Stomach (tissue), 9 donors: ENCODE measurements around the gene ELL2. TPM values are rescaled to one million over a fixed set of nuclear protein-coding genes. Genes with fewer than 3 reads are reported as not detected.

Source experiments
- DNase-seq, 2 donors: peaks; one replicate each; pipeline versions ENCODE4 v3.0.0 to v3.0.0-alpha.2; 2013 to 2019
- H3K27ac ChIP-seq, 5 donors: fragments of 200-600 bp in 4 of 5; sonication (generic) in 4 of 5; one replicate each; pipeline ENCODE4 v1.5.1; 2013 to 2019; ENCODE audit warnings: mild to moderate bottlenecking in 1 of 5, moderate library complexity in 1 of 5
- H3K27me3 ChIP-seq, 3 donors: fragments of 200-600 bp; sonication (generic); one replicate each; pipeline ENCODE4 v1.5.1; 2017 to 2019; ENCODE audit warnings: mixed run types in 1 of 3
- H3K36me3 ChIP-seq, 4 donors: fragments of 200-600 bp; sonication (generic); 1 replicate in 3 of 4; 2 replicates in 1 of 4; pipeline ENCODE4 v1.5.1; 2016 to 2019
- H3K4me1 ChIP-seq, 4 donors: fragments of 200-600 bp; sonication (generic); one replicate each; pipeline ENCODE4 v1.5.1; 2016 to 2019
- H3K4me3 ChIP-seq, 4 donors: fragments of 200-600 bp; sonication (generic) in 3 of 4; one replicate each; pipeline ENCODE4 v1.5.1; 2016 to 2019; ENCODE audit warnings: mild to moderate bottlenecking in 1 of 4
- H3K9me3 ChIP-seq, 4 donors: fragments of 200-600 bp; sonication (generic); one replicate each; pipeline ENCODE4 v1.5.1; 2016 to 2019
- EP300 ChIP-seq: sonication (generic); formaldehyde crosslinking; IDR thresholded peaks from one replicate; pipeline ENCODE4 v1.6.1; 2017; ENCODE audit warnings: antibody characterized with exemption
- POLR2A ChIP-seq, 4 donors: fragments of 450-650 bp; IDR thresholded peaks; one replicate each; pipeline ENCODE4 v1.6.1; 2016; ENCODE audit warnings: antibody characterized with exemption in 4 of 4, control low read depth in 2 of 4, mild to moderate bottlenecking in 1 of 4, moderate library complexity in 1 of 4
- POLR2AphosphoS5 ChIP-seq, 3 donors: sonication (generic); formaldehyde crosslinking; IDR thresholded peaks; one replicate each; pipeline ENCODE4 v1.6.1; 2016; ENCODE audit warnings: antibody characterized with exemption in 3 of 3
- WGBS, 5 donors: extraction: QIAGEN DNeasy Blood & Tissue Kit in 3 of 5; methylation state at CpG; one replicate each; pipeline versions ENCODE4 v1.1.5 to v1.1.7; 2013 to 2018; 5-methylcytosine and 5-hydroxymethylcytosine counted together
- intact Hi-C: fragments of 100-400 bp; cut with DNase I; formaldehyde crosslinking; loops from one replicate; pipeline ENCODE4 v1.15.1; 2023; ENCODE audit warnings: low total_unique reads
- polyA plus RNA-seq, 3 donors: library from polyadenylated mRNA; stranded (reverse); fragments of 200-250 nt; gene quantifications; one replicate each; pipeline ENCODE4 v1.2.3, GENCODE V29; 2013
- total RNA-seq, 5 donors: library from RNA; depleted of rRNA; stranded (reverse); fragments of >200 nt; gene quantifications; one replicate each; pipeline versions ENCODE4 v1.1.0 to v1.2.3, GENCODE V29; 2014 to 2016
- TF ChIP-seq, protein P1 (sequence below), 7 experiments: fragments of 450-650 bp in 4 of 7; fragments of 200-600 bp in 3 of 7; sonication (generic) in 3 of 7; IDR thresholded peaks; one replicate each; pipeline ENCODE4 v1.5.1; 2016 to 2019; ENCODE audit warnings: antibody characterized with exemption in 7 of 7, control low read depth in 2 of 7, mild to moderate bottlenecking in 1 of 7
- donor health status: healthy with polysubstance abuse.
- donor health status: Bipolar disorder and iron deficiency.
- donor health status: healthy.

ELL2 gene
- total and polyA plus RNA-seq, 8 donors, result 24.7 to 279 (median 98.0) TPM

DNA sequence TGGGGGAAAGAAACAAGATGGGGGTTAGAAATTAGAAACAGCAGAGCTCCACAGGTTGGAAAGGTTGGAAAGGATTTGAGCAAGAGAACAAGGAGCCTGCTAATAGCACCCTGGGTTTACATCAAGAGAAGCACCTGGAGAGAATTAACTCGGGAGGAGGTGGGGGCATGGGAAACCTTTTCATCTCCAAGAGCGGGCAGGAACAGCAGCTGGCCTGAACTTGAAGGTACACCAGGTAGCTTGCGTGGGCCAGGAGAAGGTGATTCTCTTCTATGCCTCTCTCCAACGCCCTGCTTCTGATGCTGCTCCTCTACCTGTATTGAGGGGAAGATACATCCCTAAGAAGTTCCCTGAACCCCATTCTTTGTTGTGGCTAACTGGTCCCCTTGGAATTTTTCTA lies 102.0 kb downstream of the ELL2 start:
- H3K4me3 ChIP-seq, result no peak overlapping the region
- no peaks in the 10 kb centered on the region for H3K27me3 ChIP-seq
- WGBS, 5 donors, result 86 to 96% (median 91%) methylated on average over 4 of the region's 4 CpGs
- H3K4me1 ChIP-seq, result peaks cover 40 to 87% (median 63%) of the 10 kb centered on the region in 4 donors
- no peak for TF ChIP-seq POLR2A (IDR thresholded peaks at IDR 0.05)
- no peak for TF ChIP-seq EP300
- TF ChIP-seq, protein P1, sequence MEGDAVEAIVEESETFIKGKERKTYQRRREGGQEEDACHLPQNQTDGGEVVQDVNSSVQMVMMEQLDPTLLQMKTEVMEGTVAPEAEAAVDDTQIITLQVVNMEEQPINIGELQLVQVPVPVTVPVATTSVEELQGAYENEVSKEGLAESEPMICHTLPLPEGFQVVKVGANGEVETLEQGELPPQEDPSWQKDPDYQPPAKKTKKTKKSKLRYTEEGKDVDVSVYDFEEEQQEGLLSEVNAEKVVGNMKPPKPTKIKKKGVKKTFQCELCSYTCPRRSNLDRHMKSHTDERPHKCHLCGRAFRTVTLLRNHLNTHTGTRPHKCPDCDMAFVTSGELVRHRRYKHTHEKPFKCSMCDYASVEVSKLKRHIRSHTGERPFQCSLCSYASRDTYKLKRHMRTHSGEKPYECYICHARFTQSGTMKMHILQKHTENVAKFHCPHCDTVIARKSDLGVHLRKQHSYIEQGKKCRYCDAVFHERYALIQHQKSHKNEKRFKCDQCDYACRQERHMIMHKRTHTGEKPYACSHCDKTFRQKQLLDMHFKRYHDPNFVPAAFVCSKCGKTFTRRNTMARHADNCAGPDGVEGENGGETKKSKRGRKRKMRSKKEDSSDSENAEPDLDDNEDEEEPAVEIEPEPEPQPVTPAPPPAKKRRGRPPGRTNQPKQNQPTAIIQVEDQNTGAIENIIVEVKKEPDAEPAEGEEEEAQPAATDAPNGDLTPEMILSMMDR (IDR thresholded peaks at IDR 0.05), result no peak
- no peak for TF ChIP-seq POLR2AphosphoS5 (IDR thresholded peaks at IDR 0.05)
- H3K36me3 ChIP-seq, result no peaks in the 10 kb centered on the region
- peak overlapping the region; percentile 32 to 90 (median 88) for H3K27ac ChIP-seq
- intact Hi-C loops, result loop anchor here (10.0 kb wide), 1 partner anchor 475 kb away; no protein-coding TSS in a partner anchor
- H3K9me3 ChIP-seq, result no peaks in the 10 kb centered on the region
- DNase-seq, result no peak

DNA sequence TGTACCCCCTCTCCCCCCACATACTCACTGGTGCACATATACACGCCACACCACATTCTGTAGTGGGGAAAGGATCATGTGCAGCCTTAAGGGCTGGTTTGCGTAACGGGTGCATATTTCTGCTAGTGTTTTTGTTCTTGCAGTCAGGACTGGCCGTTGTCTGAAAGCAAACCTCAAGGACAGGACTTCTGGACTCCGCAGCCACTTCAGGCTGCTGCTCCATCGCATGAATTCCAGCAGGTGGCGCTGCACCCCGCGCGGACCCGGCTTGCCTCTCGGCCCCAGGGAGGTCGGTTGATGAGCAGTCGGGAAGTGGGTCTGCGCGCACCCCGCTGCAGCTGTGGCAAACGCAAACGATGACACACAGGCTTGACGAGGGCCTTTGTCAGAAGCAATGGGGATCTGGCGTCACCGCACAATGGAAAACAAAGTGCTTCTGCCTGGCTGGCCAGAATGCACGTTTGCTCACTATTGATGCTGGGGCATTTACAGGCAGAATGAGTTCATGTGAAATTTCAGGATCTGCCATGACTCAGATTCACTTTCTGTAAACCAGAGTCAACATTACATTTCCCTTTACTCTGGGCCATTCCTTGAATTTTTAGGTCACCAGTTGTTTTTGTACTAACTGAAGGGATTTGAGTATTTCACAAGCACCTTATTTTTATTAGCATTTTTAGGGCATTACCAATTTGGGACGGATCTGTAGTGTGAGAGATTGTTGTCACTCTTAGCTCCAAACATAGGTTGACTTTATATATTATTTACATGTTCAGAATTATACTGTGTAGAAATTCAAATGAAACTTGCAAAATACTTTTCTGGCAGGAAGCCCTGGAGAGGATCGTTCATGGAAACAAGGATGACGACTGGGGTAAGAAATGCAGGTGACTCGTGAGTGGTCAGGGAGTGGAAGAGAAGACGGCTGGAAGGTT lies 102.7 kb downstream of the ELL2 start:
- peak overlapping the region; percentile 53 to 90 (median 88) for H3K27ac ChIP-seq
- intact Hi-C loops, result no loop called here
- peaks cover 40 to 83% (median 60%) of the 10 kb centered on the region in 4 donors for H3K4me1 ChIP-seq

DNA sequence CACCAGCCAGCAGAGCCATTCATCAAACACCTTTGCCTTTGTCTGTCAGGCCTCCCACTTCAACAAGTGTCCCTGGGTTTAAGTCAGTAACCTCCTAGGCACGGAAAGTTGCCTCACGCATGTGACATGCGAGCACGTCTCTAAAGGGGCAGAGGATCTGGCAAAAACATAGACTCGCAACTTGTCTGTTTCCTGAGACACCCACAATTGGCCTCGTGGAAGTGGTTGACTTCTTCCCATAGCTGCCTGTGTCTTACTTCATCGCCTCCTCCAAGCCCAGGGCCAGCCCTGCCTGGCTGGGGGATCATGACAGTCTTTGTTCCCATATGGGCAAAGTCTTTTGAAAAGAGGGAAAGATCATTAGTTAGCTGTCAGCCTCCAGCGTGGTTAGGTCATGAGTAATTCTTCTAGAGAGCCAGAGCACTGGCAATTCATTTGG lies 103.6 kb downstream of the ELL2 start:
- intact Hi-C loops, result no loop called here
- 58 to 76% (median 69%) methylated on average over 8 of the region's 8 CpGs for WGBS, 5 donors
- H3K27me3 ChIP-seq, result no peaks in the 10 kb centered on the region

More for the DNA sequence above, 102.7 kb downstream of the ELL2 start:
- 12 to 19% (median 14%) methylated on average over 16 to 28 of the region's 28 CpGs for WGBS, 5 donors
- peak; percentile 94 for TF ChIP-seq EP300
- peak; percentile 48 to 93 (median 64) for TF ChIP-seq POLR2AphosphoS5 (IDR thresholded peaks at IDR 0.05)
- TF ChIP-seq, protein P1 (IDR thresholded peaks at IDR 0.05), result peak in 6 of 7 experiments; percentile 97 to 99 (median 99)
- no peak for TF ChIP-seq POLR2A (IDR thresholded peaks at IDR 0.05)
- Histone ChIP-seq H3K4me3 (peak overlapping the region in 3 of 4 donors; percentile 24 to 34 (median 29)), H3K36me3 (no peaks in the 10 kb centered on the region), H3K27me3 (no peaks in the 10 kb centered on the region), H3K9me3 (no peaks in the 10 kb centered on the region)
- peak; percentile 90 to 95 for DNase-seq

More for the DNA sequence above, 103.6 kb downstream of the ELL2 start:
- TF ChIP-seq POLR2AphosphoS5 (IDR thresholded peaks at IDR 0.05) (peak; percentile 9 to 66 (median 65)), POLR2A (IDR thresholded peaks at IDR 0.05) (no peak), EP300 (peak; percentile 34)
- TF ChIP-seq, protein P1 (IDR thresholded peaks at IDR 0.05), result no peak
- no peaks in the 10 kb centered on the region for H3K9me3 ChIP-seq
- DNase-seq, result no peak
- peak overlapping the region; percentile 72 to 90 (median 88) for H3K27ac ChIP-seq
- H3K36me3 ChIP-seq, result no peaks in the 10 kb centered on the region
- no peak overlapping the region for H3K4me3 ChIP-seq
- peaks cover 40 to 77% (median 53%) of the 10 kb centered on the region in 4 donors for H3K4me1 ChIP-seq
